Lung (tissue), 12 donors: ENCODE measurements around the gene RALY. TPM values are rescaled to one million over a fixed set of nuclear protein-coding genes. Genes with fewer than 3 reads are reported as not detected.

Experiments used
- ATAC-seq: fragments of 200-7000 bp; cut with Tn5 transposase; one replicate; pipeline ENCODE4 v1.9.1; 2020; ENCODE audit warnings: moderate number of reproducible peaks; ENCODE audit not compliant: insufficient read depth, low FRiP score
- DNase-seq, 3 donors: peaks; one replicate each; pipeline ENCODE4 v3.0.0-alpha.2; 2013 to 2017
- H3K27ac ChIP-seq, 2 donors: one replicate each; pipeline ENCODE4 v1.5.1; 2013; ENCODE audit warnings: mild to moderate bottlenecking in 2 of 2, moderate library complexity in 2 of 2, control low read depth in 1 of 2, inconsistent platforms in 1 of 2, low read depth in 1 of 2, low read length in 1 of 2
- H3K27me3 ChIP-seq, 3 donors: one replicate each; pipeline ENCODE4 v1.5.1; 2013; ENCODE audit warnings: low read length in 2 of 3; ENCODE audit not compliant: control insufficient read depth in 3 of 3, insufficient read depth in 3 of 3
- H3K36me3 ChIP-seq, 4 donors: one replicate each; pipeline ENCODE4 v1.5.1; 2013; ENCODE audit warnings: low read length in 4 of 4, mild to moderate bottlenecking in 1 of 4, moderate library complexity in 1 of 4; ENCODE audit not compliant: control insufficient read depth in 4 of 4, insufficient read depth in 4 of 4
- H3K4me1 ChIP-seq, 5 donors: one replicate each; pipeline ENCODE4 v1.5.1; 2013; ENCODE audit warnings: low read length in 5 of 5, mild to moderate bottlenecking in 2 of 5, moderate library complexity in 1 of 5; ENCODE audit not compliant: control insufficient read depth in 5 of 5, insufficient read depth in 5 of 5
- H3K4me3 ChIP-seq: one replicate; pipeline ENCODE4 v1.5.1; 2013; ENCODE audit warnings: mild to moderate bottlenecking, control low read depth, moderate library complexity
- H3K9ac ChIP-seq, 2 donors: one replicate each; pipeline ENCODE4 v1.5.1; 2013; ENCODE audit warnings: low read length in 2 of 2, control low read depth in 1 of 2; ENCODE audit not compliant: insufficient read depth in 1 of 2
- H3K9me3 ChIP-seq, 4 donors: one replicate each; pipeline ENCODE4 v1.5.1; 2013; ENCODE audit warnings: low read length in 3 of 4, mild to moderate bottlenecking in 1 of 4, moderate library complexity in 1 of 4; ENCODE audit not compliant: control insufficient read depth in 4 of 4, insufficient read depth in 3 of 4
- CTCF ChIP-seq: IDR thresholded peaks from 2 replicates; pipeline ENCODE4 v1.5.1; 2012; ENCODE audit warnings: mild to moderate bottlenecking; ENCODE audit errors: control extremely low read depth, extremely low read depth
- WGBS, 2 donors: extraction: QIAGEN DNeasy Blood & Tissue Kit; methylation state at CpG; one replicate each; pipeline ENCODE4 v1.1.7; 2013; 5-methylcytosine and 5-hydroxymethylcytosine counted together
- polyA plus RNA-seq, 2 donors: library from polyadenylated mRNA; stranded (reverse); fragments of 200-250 nt; gene quantifications; one replicate each; pipeline ENCODE4 v1.2.1, GENCODE V29; 2013
- total RNA-seq, 2 donors: library from RNA; depleted of rRNA in 1 of 2; stranded (reverse); fragments of >200 nt in 1 of 2; gene quantifications; one replicate each; pipeline ENCODE4 v1.2.1, GENCODE V29; 2014 to 2021
- donor health status: control.
- donor health status: control.
- donor health status: Bipolar disorder and iron deficiency.
- donor health status: healthy.
- donor health status: DM: yes; HTN: yes; CAD: no.

RALY gene
- total and polyA plus RNA-seq, 4 donors, result 135 to 157 (median 145) TPM

GRCh38 chr20:34123309-34123708, 129.6 kb downstream of the RALY start:
- no peak overlapping the region for H3K27ac ChIP-seq
- H3K4me3 ChIP-seq, result no peak overlapping the region
- no peak for TF ChIP-seq CTCF
- peaks cover 0 to 1% (median 0%) of the 10 kb centered on the region in 5 donors for H3K4me1 ChIP-seq
- ATAC-seq (no peak), DNase-seq (no peak)
- no peak overlapping the region for H3K9ac ChIP-seq
- H3K9me3 ChIP-seq, result no peaks in the 10 kb centered on the region
- no peaks in the 10 kb centered on the region for H3K36me3 ChIP-seq
- no peaks in the 10 kb centered on the region for H3K27me3 ChIP-seq

DNA sequence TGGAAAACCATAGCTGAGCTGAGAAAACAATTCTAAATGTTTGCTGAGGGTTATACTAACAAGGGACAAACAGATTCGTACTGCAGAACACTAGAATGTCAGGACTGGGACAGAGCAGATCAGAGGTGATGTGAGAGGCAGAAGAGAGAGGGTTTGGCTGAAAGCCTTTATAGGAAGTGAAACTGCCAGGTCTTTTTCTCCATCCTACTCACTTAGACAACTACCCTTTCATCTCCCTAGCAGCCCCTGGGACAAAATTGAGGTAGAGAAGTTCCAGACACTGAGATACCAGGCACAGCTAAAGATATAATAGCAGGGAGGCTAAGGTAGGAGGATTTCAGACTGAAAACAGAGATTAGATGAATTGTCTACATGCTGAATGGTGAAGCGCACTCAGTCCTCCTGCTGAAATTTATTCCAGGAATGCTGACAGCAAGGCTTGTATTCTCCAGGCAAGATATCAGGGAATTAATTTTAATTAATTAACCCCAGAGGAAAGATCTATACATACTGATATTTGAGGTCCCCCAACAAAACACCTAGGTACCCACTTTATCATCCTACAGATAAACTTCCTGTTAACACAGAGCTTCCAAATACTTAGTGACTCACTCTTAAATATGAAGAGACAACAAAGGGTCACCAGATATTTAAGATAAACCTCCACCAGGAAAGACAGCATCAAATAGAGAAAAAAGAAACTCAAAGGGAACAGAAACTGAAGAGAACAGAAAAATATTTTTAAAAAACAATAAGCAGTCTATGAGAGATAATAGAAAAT, 130.9 kb downstream of the RALY start:
- WGBS, 2 donors, result 80 to 85% methylated on average over 2 of the region's 2 CpGs
- Histone ChIP-seq H3K9ac (no peak overlapping the region), H3K27ac (no peak overlapping the region), H3K27me3 (no peaks in the 10 kb centered on the region), H3K4me3 (no peak overlapping the region), H3K36me3 (no peaks in the 10 kb centered on the region), H3K4me1 (peaks cover 0 to 3% (median 0%) of the 10 kb centered on the region in 5 donors), H3K9me3 (no peaks in the 10 kb centered on the region)
- no peak for ATAC-seq
- no peak for TF ChIP-seq CTCF
- DNase-seq, result no peak

- no peaks in the 10 kb centered on the region for H3K36me3 ChIP-seq
- ATAC-seq (no peak), DNase-seq (no peak)
- TF ChIP-seq CTCF, result no peak
- no peak overlapping the region for H3K27ac ChIP-seq
- H3K4me3 ChIP-seq, result no peak overlapping the region
- no peak overlapping the region for H3K9ac ChIP-seq
- H3K27me3 ChIP-seq, result no peaks in the 10 kb centered on the region
- H3K9me3 ChIP-seq, result no peaks in the 10 kb centered on the region
- H3K4me1 ChIP-seq, result peaks cover 0 to 3% (median 0%) of the 10 kb centered on the region in 5 donors
- 87 to 90% methylated on average over 10 of the region's 10 CpGs for WGBS, 2 donors
Measured at GRCh38 chr20:34127792-34128191, 134.1 kb downstream of the RALY start.
